ENCODE data around the gene ABCB8.

DNA sequence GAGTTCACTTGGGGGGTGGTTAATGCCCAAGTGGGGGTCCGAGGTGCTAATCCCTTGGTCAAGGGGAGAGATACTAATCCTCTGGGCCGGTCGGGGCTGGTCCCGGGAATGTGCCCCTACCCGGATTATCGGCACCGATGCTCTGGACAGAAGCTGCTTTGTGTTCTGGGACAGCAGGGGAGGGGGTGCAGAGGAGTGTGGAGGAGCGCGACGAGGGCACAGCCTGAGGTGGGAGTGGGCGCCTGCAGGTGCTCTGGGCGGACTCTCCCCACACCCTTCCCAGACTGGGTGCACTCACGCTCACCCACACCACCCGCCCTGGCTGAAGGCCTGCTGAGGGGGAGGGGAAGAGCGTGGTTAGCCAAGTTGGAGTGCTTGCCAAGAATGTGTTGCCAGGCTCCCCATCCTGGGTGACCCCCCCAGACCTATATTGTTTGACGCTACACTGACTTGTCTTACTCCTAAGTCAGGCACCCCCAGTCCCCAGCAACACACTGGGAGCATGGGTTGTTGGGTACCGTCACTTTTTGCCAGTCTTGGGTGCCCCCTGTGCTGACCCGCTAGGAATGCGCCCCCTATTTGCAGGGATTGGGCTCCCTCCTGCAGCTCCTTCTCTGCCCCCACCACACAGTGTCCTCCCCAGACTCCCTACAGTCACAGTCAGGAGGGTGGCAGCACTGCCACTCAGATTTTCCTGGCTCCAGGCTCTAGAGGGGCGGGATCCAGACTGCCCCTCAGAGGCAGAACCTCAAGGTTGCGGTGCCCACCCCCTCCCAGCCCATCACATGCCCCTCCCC is 32.4 kb downstream of the ABCB8 start:
- TF ChIP-seq, protein P1, sequence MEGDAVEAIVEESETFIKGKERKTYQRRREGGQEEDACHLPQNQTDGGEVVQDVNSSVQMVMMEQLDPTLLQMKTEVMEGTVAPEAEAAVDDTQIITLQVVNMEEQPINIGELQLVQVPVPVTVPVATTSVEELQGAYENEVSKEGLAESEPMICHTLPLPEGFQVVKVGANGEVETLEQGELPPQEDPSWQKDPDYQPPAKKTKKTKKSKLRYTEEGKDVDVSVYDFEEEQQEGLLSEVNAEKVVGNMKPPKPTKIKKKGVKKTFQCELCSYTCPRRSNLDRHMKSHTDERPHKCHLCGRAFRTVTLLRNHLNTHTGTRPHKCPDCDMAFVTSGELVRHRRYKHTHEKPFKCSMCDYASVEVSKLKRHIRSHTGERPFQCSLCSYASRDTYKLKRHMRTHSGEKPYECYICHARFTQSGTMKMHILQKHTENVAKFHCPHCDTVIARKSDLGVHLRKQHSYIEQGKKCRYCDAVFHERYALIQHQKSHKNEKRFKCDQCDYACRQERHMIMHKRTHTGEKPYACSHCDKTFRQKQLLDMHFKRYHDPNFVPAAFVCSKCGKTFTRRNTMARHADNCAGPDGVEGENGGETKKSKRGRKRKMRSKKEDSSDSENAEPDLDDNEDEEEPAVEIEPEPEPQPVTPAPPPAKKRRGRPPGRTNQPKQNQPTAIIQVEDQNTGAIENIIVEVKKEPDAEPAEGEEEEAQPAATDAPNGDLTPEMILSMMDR (optimal IDR thresholded peaks at IDR 0.05 in 1 of 3, IDR thresholded peaks at IDR 0.05 in 1 of 3, conservative IDR thresholded peaks at IDR 0.05 in 1 of 3; ENCODE audit: extremely low read depth in 1 of 3, insufficient read depth in 2 of 3, low read length in 3 of 3): no peak
- no peak for TF ChIP-seq EZH2 (IDR thresholded peaks at IDR 0.05; ENCODE audit: low read length)

Data from keratinocyte (primary cell).